HepG2 (cell line): ENCODE data around the gene COL8A2. TPM values are rescaled to one million over a fixed set of nuclear protein-coding genes. Genes with fewer than 3 reads are reported as not detected.

Source experiments
- ATAC-seq: fragments of 200-7000 bp; cut with Tn5 transposase; 3 replicates; pipeline ENCODE4 v1.9.1; 2020; ENCODE audit warnings: mild to moderate bottlenecking, moderate library complexity
- BruUV-seq: library from RNA; stranded (reverse); fragments of 400-500 nt; replicated peaks from 2 replicates; lab custom pipeline; 2021; lab: Mats Ljungman, UMichigan
- CTCF ChIA-PET: fragments of 300-600 bp; formaldehyde crosslinking; extraction: SDS; loops from one replicate; lab custom pipeline; 2021; ENCODE audit warnings: low total read pairs, inconsistent platforms, low intra/inter-chr PET ratio; lab: Yijun Ruan, JAX
- POLR2A ChIA-PET: fragments of 350-600 bp; sonication (Branson Sonifier 250); formaldehyde crosslinking; loops from one replicate; lab custom pipeline; 2020; ENCODE audit warnings: antibody characterized with exemption, inconsistent platforms; lab: Yijun Ruan, JAX
- DNase-seq: peaks from one replicate; pipeline ENCODE4 v3.0.0-alpha.2; 2015; ENCODE audit warnings: low spot score
- FAIRE-seq: peaks from 3 replicates; lab custom pipeline; 2011; peaks lifted over from hg19 to GRCh38; lab: Jason Lieb, UNC
- H2AFZ ChIP-seq: one replicate; pipeline ENCODE4 v1.6.1; 2011; ENCODE audit warnings: low read length, inconsistent platforms
- H3K27ac ChIP-seq: fragments of 300-600 bp; 3 replicates; pipeline ENCODE4 v1.8.0; 2011; ENCODE audit warnings: mixed run types, mild to moderate bottlenecking, mixed read lengths, low read length, inconsistent platforms; ENCODE audit not compliant: insufficient read depth; ENCODE audit errors: extremely low read length
- H3K27me3 ChIP-seq, 2 experiments: fragments of 200-600 bp in 1 of 2; 2 replicates in 1 of 2; 3 replicates in 1 of 2; pipeline versions ENCODE4 v1.6.0 to v1.8.0; 2011; ENCODE audit warnings: low read length in 2 of 2, mild to moderate bottlenecking in 2 of 2, moderate library complexity in 2 of 2, inconsistent platforms in 1 of 2; ENCODE audit not compliant: insufficient read depth in 2 of 2, control insufficient read depth in 1 of 2
- H3K36me3 ChIP-seq, 2 experiments: fragments of 200-600 bp in 1 of 2; replicated peaks in 1 of 2; 2 replicates in 1 of 2; 3 replicates in 1 of 2; pipeline versions ENCODE4 v1.5.1 to v1.8.0; 2011; ENCODE audit warnings: low read length in 2 of 2, inconsistent platforms in 1 of 2; ENCODE audit not compliant: insufficient read depth in 2 of 2, control insufficient read depth in 1 of 2
- H3K4me1 ChIP-seq: 2 replicates; pipeline ENCODE4 v1.5.1; 2012; ENCODE audit warnings: low read length, inconsistent platforms; ENCODE audit not compliant: insufficient read depth
- H3K4me2 ChIP-seq: 2 replicates; pipeline ENCODE4 v1.6.0; 2011; ENCODE audit warnings: low read depth, low read length, inconsistent platforms
- H3K4me3 ChIP-seq, 3 experiments: fragments of 200-600 bp in 1 of 3; sonication (generic), shearing (Covaris generic) in 1 of 3; replicated peaks in 1 of 3; 2 replicates each; pipeline ENCODE4 v1.5.1; 2011 to 2016; ENCODE audit warnings: low read length in 3 of 3, inconsistent platforms in 2 of 3, low read depth in 2 of 3, mild to moderate bottlenecking in 2 of 3, control low read depth in 1 of 3, mixed read lengths in 1 of 3; ENCODE audit not compliant: insufficient read depth in 1 of 3
- H3K79me2 ChIP-seq: one replicate; pipeline ENCODE4 v1.6.1; 2011; ENCODE audit warnings: low read length, inconsistent platforms; ENCODE audit not compliant: insufficient read depth
- H3K9ac ChIP-seq: 2 replicates; pipeline ENCODE4 v1.6.0; 2011; ENCODE audit warnings: mild to moderate bottlenecking, low read depth, low read length, inconsistent platforms; ENCODE audit not compliant: insufficient read depth
- H3K9me3 ChIP-seq: 2 replicates; pipeline ENCODE4 v1.5.1; 2012; ENCODE audit warnings: mild to moderate bottlenecking, low read length
- H4K20me1 ChIP-seq: 2 replicates; pipeline ENCODE4 v1.6.0; 2011; ENCODE audit warnings: inconsistent platforms, mild to moderate bottlenecking, low read length, moderate library complexity; ENCODE audit not compliant: insufficient read depth
- CBFB ChIP-seq: sonication (generic); formaldehyde crosslinking; IDR thresholded peaks from 2 replicates; pipeline ENCODE4 v1.4.0; 2020; ENCODE audit warnings: missing genetic modification reagents
- GATA4 ChIP-seq: sonication (generic); IDR thresholded peaks from 2 replicates; pipeline ENCODE4 v1.6.1; 2016; ENCODE audit warnings: antibody characterized with exemption, low read depth, borderline replicate concordance
- RBM39 ChIP-seq: fragments of 200-400 bp; formaldehyde crosslinking; IDR thresholded peaks from one replicate; pipeline ENCODE4 v1.6.1; 2018; ENCODE audit warnings: antibody characterized with exemption, mild to moderate bottlenecking, low read depth, low read length; ENCODE audit not compliant: poor library complexity, severe bottlenecking
- SRF ChIP-seq: IDR thresholded peaks from 2 replicates; pipeline ENCODE4 v1.6.1; 2011; ENCODE audit warnings: mild to moderate bottlenecking, low read depth, low read length, moderate library complexity
- ZNF562 ChIP-seq: sonication (generic); formaldehyde crosslinking; IDR thresholded peaks from 2 replicates; pipeline ENCODE4 v1.8.0; 2022; ENCODE audit warnings: missing genetic modification reagents, borderline replicate concordance
- WGBS: methylation state at CpG from one replicate; pipeline ENCODE4 v1.1.6; 2017; ENCODE audit warnings: low lambda C conversion rate; 5-methylcytosine and 5-hydroxymethylcytosine counted together
- in situ Hi-C: cut with HindIII; loops from 2 replicates; pipeline ENCODE4 v1.10.0; 2017; ENCODE audit warnings: low pct_unique_long_range_greater_than_20kb; ENCODE audit not compliant: extremely low pct_ligation_motif_present
- intact Hi-C: fragments of 100-400 bp; cut with micrococcal nuclease; formaldehyde crosslinking; loops from one replicate; pipeline ENCODE4 v1.10.0; 2022; ENCODE audit not compliant: unreplicated experiment
- polyA plus RNA-seq, 8 experiments: library from polyadenylated mRNA; depleted of rRNA in 3 of 8; stranded (reverse) in 7 of 8; unstranded in 1 of 8; fragments of >200 nt; fragmentation: Illumina TruSeq in 4 of 8; extraction: Trizol in 4 of 8; gene quantifications; 2 replicates each; pipeline versions ENCODE4 v1.2.1 to v1.2.3, GENCODE V29; 2011 to 2016; ENCODE audit warnings: low read depth in 4 of 8, missing spikeins in 1 of 8, mixed read lengths in 1 of 8; ENCODE audit not compliant: insufficient read depth in 1 of 8
- total RNA-seq, 5 experiments: library from RNA; depleted of rRNA; stranded (reverse); fragments of >200 nt; fragmentation: Illumina TruSeq; extraction: Trizol; gene quantifications; 2 replicates each; pipeline ENCODE4 v1.2.3, GENCODE V29; 2016; ENCODE audit warnings: low read depth in 1 of 5
- TF ChIP-seq, protein P1 (sequence below): sonication (generic); formaldehyde crosslinking; IDR thresholded peaks from 2 replicates; pipeline ENCODE4 v1.8.0; 2022; ENCODE audit warnings: low read depth, missing genetic modification reagents
- TF ChIP-seq, protein P2 (sequence below): sonication (generic); formaldehyde crosslinking; IDR thresholded peaks from 2 replicates; pipeline ENCODE4 v1.4.0; 2020; ENCODE audit warnings: mild to moderate bottlenecking, missing genetic modification reagents

The COL8A2 gene
- total and polyA plus RNA-seq, 2 of the 13 experiments (the other 11 are each of a cell fraction or from before 2014, with no cell fraction given): 0.13 to 0.24 TPM

DNA sequence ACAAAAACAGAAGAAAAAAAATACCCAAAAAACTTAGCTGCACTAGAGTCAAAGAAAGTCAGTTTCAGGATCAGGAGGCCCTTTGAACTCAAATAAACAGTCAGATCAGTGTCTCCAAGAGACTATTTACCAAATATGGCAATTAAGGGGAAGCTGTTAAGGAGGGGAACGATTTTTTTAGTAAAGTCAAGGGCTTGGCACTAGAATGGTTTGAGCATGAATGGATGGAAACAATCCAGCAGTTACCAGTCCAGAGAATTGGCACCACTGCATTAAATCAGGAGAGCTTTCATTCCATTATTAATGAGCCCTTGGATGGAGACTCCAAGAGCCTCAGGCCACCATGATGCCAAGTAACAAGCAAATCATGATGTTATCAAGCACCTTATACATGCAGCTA is 17.1 kb upstream of the COL8A2 start:
- no TSS peak for BruUV-seq
- Histone ChIP-seq H3K9ac (no peak overlapping the region), H3K79me2 (peaks cover 9% of the 10 kb centered on the region), H3K36me3 (peaks cover 9 to 30% of the 10 kb centered on the region in 2 experiments; a peak in 4 of 5 replicates), H3K27ac (no peak overlapping the region), H3K27me3 (no peaks in the 10 kb centered on the region), H3K9me3 (no peaks in the 10 kb centered on the region), H3K4me1 (peaks cover 13% of the 10 kb centered on the region), H4K20me1 (no peaks in the 10 kb centered on the region), H3K4me2 (no peak overlapping the region), H3K4me3 (no peak overlapping the region), H2AFZ (no peak overlapping the region)
- FAIRE-seq (peak; percentile 12), DNase-seq (no peak), ATAC-seq (no peak)
- no peak for TF ChIP-seq RBM39
- TF ChIP-seq ZNF562: no peak
- TF ChIP-seq, protein P1, sequence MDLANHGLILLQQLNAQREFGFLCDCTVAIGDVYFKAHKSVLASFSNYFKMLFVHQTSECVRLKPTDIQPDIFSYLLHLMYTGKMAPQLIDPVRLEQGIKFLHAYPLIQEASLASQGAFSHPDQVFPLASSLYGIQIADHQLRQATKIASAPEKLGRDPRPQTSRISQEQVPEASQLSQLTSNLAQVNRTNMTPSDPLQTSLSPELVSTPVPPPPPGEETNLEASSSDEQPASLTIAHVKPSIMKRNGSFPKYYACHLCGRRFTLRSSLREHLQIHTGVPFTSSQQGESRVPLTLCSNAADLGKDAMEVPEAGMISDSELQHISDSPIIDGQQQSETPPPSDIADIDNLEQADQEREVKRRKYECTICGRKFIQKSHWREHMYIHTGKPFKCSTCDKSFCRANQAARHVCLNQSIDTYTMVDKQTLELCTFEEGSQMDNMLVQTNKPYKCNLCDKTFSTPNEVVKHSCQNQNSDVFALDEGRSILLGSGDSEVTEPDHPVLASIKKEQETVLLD (CRISPR knock-in tag): no peak
- peak; percentile 86 for TF ChIP-seq SRF
- CTCF ChIA-PET: no interaction called here
- whole genome bisulfite sequencing: 44% methylated on average over 1 of the region's 1 CpG
- intact Hi-C loops (loop anchor here (10.0 kb wide), 1 partner anchor 283 kb away; no protein-coding TSS in a partner anchor), in situ Hi-C loops (no loop called here)
- POLR2A ChIA-PET: no interaction called here

DNA sequence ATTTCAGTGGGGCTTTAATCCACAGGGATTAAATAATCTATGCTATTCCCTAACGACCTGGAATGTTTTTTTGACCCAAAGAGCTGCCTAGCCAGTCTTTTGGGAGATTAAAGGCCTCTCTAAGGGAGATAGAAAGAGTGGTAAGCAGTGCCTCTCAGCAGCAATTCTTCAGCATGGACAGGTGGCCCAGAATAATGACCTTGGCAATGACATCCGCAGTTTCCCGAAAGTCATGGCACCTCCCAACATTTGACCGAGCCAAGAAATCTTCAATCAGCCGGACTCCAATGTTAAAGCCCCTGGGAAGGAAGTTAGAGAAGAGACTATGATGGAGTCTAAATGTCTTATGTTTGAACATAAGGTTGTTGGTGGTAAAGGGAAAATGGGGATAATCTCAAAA is 14.5 kb upstream of the COL8A2 start:
- H3K79me2 ChIP-seq: peaks cover 9% of the 10 kb centered on the region
- ATAC-seq: no peak
- H4K20me1 ChIP-seq: no peaks in the 10 kb centered on the region
- peaks cover 14 to 40% of the 10 kb centered on the region in 2 experiments; a peak in 4 of 5 replicates for H3K36me3 ChIP-seq
- H3K27ac ChIP-seq: no peak overlapping the region
- DNase-seq: no peak
- intact Hi-C loops: no loop called here
- FAIRE-seq: no peak
- no peak for TF ChIP-seq GATA4
- TF ChIP-seq, protein P2, sequence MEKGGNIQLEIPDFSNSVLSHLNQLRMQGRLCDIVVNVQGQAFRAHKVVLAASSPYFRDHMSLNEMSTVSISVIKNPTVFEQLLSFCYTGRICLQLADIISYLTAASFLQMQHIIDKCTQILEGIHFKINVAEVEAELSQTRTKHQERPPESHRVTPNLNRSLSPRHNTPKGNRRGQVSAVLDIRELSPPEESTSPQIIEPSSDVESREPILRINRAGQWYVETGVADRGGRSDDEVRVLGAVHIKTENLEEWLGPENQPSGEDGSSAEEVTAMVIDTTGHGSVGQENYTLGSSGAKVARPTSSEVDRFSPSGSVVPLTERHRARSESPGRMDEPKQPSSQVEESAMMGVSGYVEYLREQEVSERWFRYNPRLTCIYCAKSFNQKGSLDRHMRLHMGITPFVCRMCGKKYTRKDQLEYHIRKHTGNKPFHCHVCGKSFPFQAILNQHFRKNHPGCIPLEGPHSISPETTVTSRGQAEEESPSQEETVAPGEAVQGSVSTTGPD (CRISPR knock-in tag): no peak
- no peak for TF ChIP-seq CBFB
- TF ChIP-seq, all 625 proteins: peak for 0
- POLR2A ChIA-PET: no interaction called here
- in situ Hi-C loops: no loop called here
- Histone ChIP-seq H2AFZ (no peak overlapping the region), H3K9ac (no peak overlapping the region), H3K4me1 (peaks cover 19% of the 10 kb centered on the region), H3K27me3 (no peaks in the 10 kb centered on the region), H3K9me3 (no peaks in the 10 kb centered on the region), H3K4me3 (no peak overlapping the region), H3K4me2 (no peak overlapping the region)
- BruUV-seq: no TSS peak
- CTCF ChIA-PET: no interaction called here
- WGBS: 95% methylated on average over 5 of the region's 5 CpGs
